GM18507 (cell line): ENCODE data around the gene SMOC1.

Experiments
- DNase-seq: peaks from one replicate; pipeline ENCODE4 v3.0.0; 2011; ENCODE audit warnings: low read depth; ENCODE audit not compliant: insufficient read length; ENCODE audit errors: extremely low spot score
- FAIRE-seq: peaks from 2 replicates; lab custom pipeline; 2011; peaks lifted over from hg19 to GRCh38; lab: Jason Lieb, UNC

SMOC1 gene

GRCh38 chr14:69860221-69860620 is 19.0 kb upstream of the SMOC1 start:
- FAIRE-seq (no peak), DNase-seq (no peak)

- FAIRE-seq, result no peak
- DNase-seq, result no peak
Observed at GRCh38 chr14:69861025-69861569, 18.1 kb upstream of the SMOC1 start.

- DNase-seq (no peak), FAIRE-seq (no peak)
Observed at GRCh38 chr14:69863083-69863482, 16.1 kb upstream of the SMOC1 start.

GRCh38 chr14:69865701-69866365 is 13.4 kb upstream of the SMOC1 start:
- FAIRE-seq, result no peak
- DNase-seq, result no peak

- FAIRE-seq (no peak), DNase-seq (no peak)
Observed at GRCh38 chr14:69868363-69868963, 10.8 kb upstream of the SMOC1 start.

GRCh38 chr14:69870613-69871012 is 8.6 kb upstream of the SMOC1 start:
- FAIRE-seq (no peak), DNase-seq (no peak)

- FAIRE-seq, result no peak
- DNase-seq, result no peak
Observed at GRCh38 chr14:69873877-69874780, 5.1 kb upstream of the SMOC1 start.

- DNase-seq (no peak), FAIRE-seq (no peak)
Observed at GRCh38 chr14:69876221-69876847, 2.9 kb upstream of the SMOC1 start.

GRCh38 chr14:69876848-69877306 is 2.3 kb upstream of the SMOC1 start:
- no peak for FAIRE-seq
- no peak for DNase-seq

- FAIRE-seq, result no peak
Observed at GRCh38 chr14:69877492-69877891, 1.7 kb upstream of the SMOC1 start.

GRCh38 chr14:69878251-69878650 is 965 bp upstream of the SMOC1 start:
- DNase-seq (no peak), FAIRE-seq (no peak)

More at GRCh38 chr14:69877492-69877891, 1.7 kb upstream of the SMOC1 start:
- no peak for DNase-seq

- no peak for FAIRE-seq
- no peak for DNase-seq
Observed at GRCh38 chr14:69880044-69880487, 850 bp downstream of the SMOC1 start.

GRCh38 chr14:69880893-69881292 is 1.7 kb downstream of the SMOC1 start:
- DNase-seq (no peak), FAIRE-seq (no peak)

GRCh38 chr14:69882116-69882864 is 3.1 kb downstream of the SMOC1 start:
- FAIRE-seq, result no peak
- no peak for DNase-seq

GRCh38 chr14:69882915-69883314 is 3.7 kb downstream of the SMOC1 start:
- no peak for DNase-seq
- FAIRE-seq, result no peak

- no peak for DNase-seq
- no peak for FAIRE-seq
Observed at GRCh38 chr14:69886453-69887242, 7.4 kb downstream of the SMOC1 start.

- FAIRE-seq, result no peak
- no peak for DNase-seq
Observed at GRCh38 chr14:69887740-69888657, 8.8 kb downstream of the SMOC1 start.
